GM19238 (cell line): ENCODE data around the gene ZGPAT.

Source experiments
- DNase-seq: peaks from one replicate; pipeline ENCODE4 v3.0.0; 2011; ENCODE audit warnings: low spot score; ENCODE audit not compliant: insufficient read length

The ZGPAT gene

GRCh38 chr20:63733579-63734081 is 25.8 kb downstream of the ZGPAT start:
- no peak for DNase-seq

GRCh38 chr20:63734111-63734945 is 26.5 kb downstream of the ZGPAT start:
- no peak for DNase-seq

GRCh38 chr20:63734946-63735858 is 27.4 kb downstream of the ZGPAT start:
- DNase-seq = no peak

- DNase-seq = peak; percentile 71
These were observed 28.2 kb downstream of the ZGPAT start, which contains the start of gene LIME1 for GRCh38 chr20:63735859-63736718. LIME1 (plus strand) TSS chr20:63736664; CDS start chr20:63737550, 886 bp downstream.

GRCh38 chr20:63736893-63737694 is 29.3 kb downstream of the ZGPAT start:
- peak; percentile 67 for DNase-seq

GRCh38 chr20:63737695-63737944 is 29.8 kb downstream of the ZGPAT start:
- DNase-seq = no peak

GRCh38 chr20:63737945-63738686 is 30.3 kb downstream of the ZGPAT start:
- DNase-seq = peak; percentile 64

- DNase-seq = no peak
These were observed 30.9 kb downstream of the ZGPAT start for GRCh38 chr20:63738687-63739129.

GRCh38 chr20:63739130-63740069 is 31.6 kb downstream of the ZGPAT start, which contains the start of gene SLC2A4RG:
SLC2A4RG (plus strand) TSS chr20:63739776; CDS start chr20:63739913, 137 bp downstream.
- DNase-seq = peak; percentile 96

- DNase-seq = peak; percentile 69
These were observed 32.3 kb downstream of the ZGPAT start for GRCh38 chr20:63740070-63740626.

- peak; percentile 83 for DNase-seq
These were observed 33.0 kb downstream of the ZGPAT start for GRCh38 chr20:63740627-63741353.

GRCh38 chr20:63741354-63741675 is 33.5 kb downstream of the ZGPAT start:
- no peak for DNase-seq

- DNase-seq = no peak
These were observed 34.0 kb downstream of the ZGPAT start for GRCh38 chr20:63741676-63742380.

- no peak for DNase-seq
These were observed 34.7 kb downstream of the ZGPAT start for GRCh38 chr20:63742381-63743024.

GRCh38 chr20:63743210-63743970 is 35.6 kb downstream of the ZGPAT start:
- DNase-seq = no peak

- DNase-seq = no peak
These were observed 36.3 kb downstream of the ZGPAT start for GRCh38 chr20:63744158-63744557.
